Renal pelvis (tissue), 4 donors: ENCODE results near the gene HNRNPM. TPM values are rescaled to one million over a fixed set of nuclear protein-coding genes. Genes with fewer than 3 reads are reported as not detected.

ENCODE experiments used
- DNase-seq: peaks from one replicate; pipeline ENCODE4 v3.0.0-alpha.2; 2013
- polyA plus RNA-seq, 3 donors: library from polyadenylated mRNA; unstranded; fragments of 120-200 nt; gene quantifications; one replicate each; pipeline ENCODE4 v1.2.1, GENCODE V29; 2013; ENCODE audit not compliant: insufficient read length in 3 of 3

HNRNPM gene
- polyA plus RNA-seq, 3 donors = 348 to 405 (median 377) TPM

DNA sequence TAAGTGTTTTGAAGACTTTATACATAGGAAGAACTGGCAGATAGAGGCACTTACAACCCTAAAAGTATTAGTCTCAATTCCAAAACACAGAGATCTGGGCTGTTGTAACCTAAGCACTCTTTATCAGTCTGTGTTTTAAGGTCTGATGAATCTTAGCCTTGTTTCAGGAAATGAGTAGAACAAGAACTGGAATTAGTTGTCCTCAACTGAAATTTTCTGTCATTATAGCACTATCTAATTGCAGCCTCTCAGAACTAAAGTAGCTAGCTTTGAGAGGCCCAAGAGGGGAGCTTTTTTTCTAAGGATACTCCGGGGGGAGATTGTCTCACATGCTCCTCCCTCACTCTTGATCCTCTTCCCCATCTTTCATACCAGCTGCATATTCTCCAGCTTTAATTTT, 13.1 kb downstream of the HNRNPM start:
- DNase-seq = no peak

- no peak for DNase-seq
These were observed 13.6 kb downstream of the HNRNPM start for GRCh38 chr19:8458380-8458779.

GRCh38 chr19:8459095-8459494, 14.3 kb downstream of the HNRNPM start:
- no peak for DNase-seq

DNA sequence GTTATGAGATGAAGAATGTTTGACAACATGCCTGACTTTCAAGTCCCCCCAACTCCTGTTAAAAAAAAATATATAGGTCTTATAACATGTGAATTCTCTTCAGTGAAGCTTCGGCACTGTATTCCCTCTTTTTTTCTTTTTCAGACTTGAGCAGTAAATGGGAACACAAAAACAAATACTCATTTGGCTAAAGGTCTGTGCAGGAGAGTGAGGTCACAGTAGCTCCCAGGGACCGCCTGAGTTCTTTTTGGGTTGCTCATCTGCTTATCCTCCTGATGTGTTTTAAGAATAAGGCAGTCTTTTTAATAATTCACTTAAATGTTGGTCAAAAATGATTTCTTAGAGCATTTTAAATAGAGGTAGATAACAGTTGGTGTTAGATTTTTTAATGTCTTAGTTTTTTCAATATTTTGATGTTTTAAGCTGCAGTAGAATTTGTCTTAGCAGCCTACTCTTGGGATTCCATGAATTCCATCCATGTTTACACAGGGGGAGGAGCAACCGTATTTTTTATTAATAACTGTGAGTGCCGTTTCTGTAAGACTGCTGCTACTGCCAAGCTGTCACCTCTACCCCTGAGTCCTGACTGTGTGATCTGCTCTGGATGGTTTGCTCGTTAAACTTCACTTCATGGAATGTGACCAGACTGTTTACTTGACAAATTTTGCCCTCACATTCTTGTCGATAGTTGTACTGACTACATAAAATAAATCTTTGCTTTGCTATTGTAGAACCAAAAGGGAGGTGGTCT, 14.9 kb downstream of the HNRNPM start:
- peak; percentile 45 for DNase-seq

GRCh38 chr19:8460516-8461298, 15.9 kb downstream of the HNRNPM start:
- DNase-seq = no peak

GRCh38 chr19:8461376-8461775, 16.6 kb downstream of the HNRNPM start:
- no peak for DNase-seq

DNA sequence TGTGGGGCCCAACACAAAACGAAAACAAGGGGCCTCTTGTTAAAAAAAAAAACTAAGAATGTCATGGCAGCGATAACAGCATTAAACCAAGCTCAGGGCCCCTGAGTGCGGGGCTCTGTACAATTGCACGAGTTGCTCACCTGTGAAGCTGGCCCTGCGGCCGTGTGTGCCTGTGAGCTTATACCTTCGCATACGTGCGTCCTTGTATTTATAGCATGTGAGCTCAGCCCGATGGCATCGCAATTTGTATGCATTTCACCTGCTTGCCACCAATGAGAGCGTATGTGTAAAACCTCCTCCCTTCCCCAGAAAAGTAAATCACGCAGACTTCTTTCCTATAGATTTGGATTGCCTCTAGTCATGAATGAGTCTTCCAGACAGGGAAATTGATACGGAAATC, 17.1 kb downstream of the HNRNPM start:
- DNase-seq = no peak

GRCh38 chr19:8462571-8462970, 17.8 kb downstream of the HNRNPM start:
- no peak for DNase-seq

DNA sequence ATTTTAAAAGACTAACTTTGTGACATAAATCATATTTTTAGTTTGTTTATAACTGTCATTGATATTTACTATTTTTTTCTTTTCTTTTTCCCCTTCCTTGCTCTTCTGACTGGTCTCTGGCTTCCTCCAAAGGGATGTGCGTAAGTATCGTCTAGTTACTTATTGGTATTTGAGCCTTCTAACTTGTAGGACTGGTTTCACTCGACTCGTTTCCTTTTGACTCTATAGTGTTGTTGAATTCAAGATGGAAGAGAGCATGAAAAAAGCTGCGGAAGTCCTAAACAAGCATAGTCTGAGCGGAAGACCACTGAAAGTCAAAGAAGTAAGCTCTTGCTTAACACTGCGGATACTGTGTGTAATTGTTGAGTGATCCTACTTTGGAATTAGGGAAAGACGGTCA, 18.6 kb downstream of the HNRNPM start:
- DNase-seq = no peak

- DNase-seq = no peak
These were observed 21.2 kb downstream of the HNRNPM start for GRCh38 chr19:8466018-8466417.

DNA sequence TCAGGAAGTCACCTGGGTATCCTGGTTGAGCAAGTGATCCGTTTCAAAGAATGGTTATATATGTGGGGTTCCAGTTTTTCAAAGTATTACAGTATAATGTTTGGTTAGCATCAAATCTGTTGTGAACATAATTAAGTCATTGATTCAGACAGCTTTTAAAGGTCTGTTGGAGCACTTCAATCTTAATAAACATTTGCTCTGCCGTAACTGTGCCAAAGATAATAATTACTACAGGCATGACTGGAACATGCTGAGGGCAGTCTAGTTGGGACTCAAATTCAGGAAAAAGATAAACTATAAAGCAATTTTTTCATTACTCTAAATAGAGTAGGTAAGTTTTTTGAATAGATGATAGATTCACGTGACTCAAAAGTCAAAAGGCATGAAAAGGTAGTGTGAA, 23.3 kb downstream of the HNRNPM start:
- DNase-seq = no peak

- no peak for DNase-seq
These were observed 24.1 kb downstream of the HNRNPM start for GRCh38 chr19:8468761-8469373.

DNA sequence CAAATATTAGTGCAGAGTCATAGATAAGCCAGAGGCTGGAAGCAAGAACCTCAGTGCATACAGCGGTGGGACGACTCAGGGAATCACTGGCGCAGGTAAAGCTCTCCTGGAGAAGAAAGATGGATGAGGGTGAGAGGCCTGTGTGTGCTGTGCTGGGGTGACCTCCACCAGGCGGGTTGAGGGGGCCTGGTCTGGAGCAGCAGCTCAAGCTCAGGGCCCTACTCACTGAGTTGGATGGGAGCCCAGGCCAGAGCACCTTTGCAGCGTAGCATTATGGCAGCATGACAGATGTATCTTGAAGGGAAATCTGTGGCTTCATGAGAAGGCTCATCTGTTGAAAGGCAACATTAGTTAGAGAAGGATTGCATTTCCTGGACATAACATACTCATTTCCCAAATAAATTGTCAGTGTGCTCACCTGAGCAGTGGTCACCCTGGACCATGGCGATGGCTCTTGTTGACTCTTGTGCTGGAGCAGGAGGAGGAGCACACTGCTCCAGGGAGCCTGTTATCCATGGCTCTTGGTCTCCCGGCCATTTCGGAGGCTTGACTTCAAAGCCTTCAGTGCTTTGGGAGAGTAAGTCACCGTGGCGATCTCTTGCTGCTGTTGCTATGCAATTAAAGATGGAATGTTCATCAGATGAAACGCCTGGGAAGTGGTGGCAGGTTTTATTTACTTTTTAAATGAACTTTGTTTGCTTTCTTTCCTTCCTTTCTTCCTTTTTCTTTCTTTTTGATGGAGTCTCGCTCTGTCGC, 25.0 kb downstream of the HNRNPM start:
- no peak for DNase-seq

DNA sequence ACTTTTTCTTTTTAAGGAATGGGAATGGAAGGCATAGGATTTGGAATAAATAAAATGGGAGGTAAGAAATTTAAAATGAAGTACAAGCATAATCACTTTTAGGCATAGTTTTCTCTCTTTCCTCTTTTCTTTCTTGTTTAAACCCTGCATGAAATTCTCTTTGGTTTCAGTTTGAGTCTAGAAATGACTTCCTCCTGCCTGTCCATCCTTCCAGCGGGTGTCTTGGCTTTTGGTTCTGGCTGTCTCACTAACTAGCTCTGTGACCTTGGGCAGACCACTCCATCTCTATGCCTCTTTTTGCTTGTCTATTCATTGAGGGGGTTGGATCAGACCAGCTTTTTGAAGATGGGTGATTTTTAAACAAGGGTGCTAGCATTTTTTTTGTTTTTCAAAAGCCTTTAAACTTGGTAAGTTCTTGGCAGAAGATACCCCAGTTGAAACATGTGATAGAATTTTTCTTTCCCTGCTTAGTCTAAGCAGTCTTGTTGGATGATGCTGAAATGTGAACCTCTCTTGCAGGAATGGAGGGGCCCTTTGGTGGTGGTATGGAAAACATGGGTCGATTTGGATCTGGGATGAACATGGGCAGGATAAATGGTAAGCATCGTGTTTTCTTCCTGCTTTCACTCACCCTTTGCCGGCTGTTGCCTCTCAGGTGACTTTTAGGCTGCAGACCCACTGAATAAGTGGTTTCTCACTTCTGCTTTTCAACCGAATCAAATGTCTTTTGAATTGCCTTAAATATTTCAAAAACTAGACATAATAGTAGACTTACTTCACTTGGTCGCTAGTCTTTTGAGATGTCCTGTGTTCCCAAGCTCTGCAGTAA, 29.1 kb downstream of the HNRNPM start:
- no peak for DNase-seq

GRCh38 chr19:8475005-8475404, 30.2 kb downstream of the HNRNPM start:
- DNase-seq = no peak

DNA sequence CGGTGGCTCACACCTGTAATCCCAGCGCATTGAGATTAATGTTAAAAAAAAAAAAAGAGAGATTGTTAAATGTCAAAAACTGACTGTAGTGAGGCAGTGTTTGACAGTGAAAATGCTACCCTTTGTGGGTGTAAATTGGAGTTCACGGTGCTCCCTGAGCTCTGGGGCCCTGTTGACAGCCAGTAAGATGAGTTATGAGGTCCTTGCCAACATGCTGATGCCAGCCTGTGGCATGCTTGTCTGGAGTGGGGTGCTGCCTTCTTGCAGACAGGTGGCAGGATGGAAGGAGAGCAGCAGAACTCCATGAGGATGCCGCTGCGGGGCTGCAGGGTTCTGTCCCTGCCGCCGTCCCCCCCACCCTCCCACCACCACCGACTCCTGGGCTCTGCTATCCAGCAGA, 31.7 kb downstream of the HNRNPM start:
- no peak for DNase-seq

- DNase-seq = no peak
These were observed 33.1 kb downstream of the HNRNPM start for GRCh38 chr19:8477889-8478288.

DNA sequence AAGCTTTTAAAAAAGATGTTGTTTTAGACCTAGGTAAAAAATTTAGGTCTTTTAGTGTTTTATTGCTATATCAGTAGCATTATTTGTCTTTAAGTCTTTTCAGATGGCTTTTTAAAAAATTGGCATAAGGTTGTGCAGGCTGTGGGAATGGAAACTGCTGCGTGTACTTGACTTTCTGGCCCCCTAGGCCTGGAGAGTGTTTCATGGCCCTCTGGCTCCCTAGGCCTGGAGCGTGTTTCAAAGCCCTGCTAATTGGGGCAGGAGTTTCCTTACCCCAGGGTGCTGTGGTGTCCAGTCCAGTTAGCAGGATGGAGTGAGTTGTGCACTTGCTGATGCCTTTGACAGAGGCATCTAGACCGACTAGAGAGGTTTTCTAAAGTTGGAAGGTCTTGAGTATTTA, 33.8 kb downstream of the HNRNPM start:
- no peak for DNase-seq

GRCh38 chr19:8481201-8481600, 36.4 kb downstream of the HNRNPM start:
- DNase-seq = no peak

DNA sequence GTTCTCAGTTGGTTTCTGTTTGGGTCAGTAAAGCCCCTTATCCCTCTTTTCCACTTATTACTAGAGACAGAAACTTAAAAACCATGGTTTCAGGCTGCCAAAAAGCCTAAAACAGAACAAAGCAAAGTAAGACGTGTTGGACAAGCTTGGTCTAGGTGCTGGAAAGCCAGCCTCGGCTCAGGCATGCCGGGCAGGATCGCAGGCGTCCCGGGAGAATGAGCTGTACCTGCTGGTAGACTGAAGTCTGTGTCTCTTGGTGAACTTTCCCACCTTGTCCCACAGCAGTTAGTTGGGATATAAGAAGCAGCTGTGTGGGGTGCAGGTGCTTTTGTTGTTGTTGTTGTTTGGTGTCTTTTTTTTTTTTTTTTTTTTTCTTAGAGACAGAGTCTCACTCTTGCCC, 36.8 kb downstream of the HNRNPM start:
- DNase-seq = no peak

DNA sequence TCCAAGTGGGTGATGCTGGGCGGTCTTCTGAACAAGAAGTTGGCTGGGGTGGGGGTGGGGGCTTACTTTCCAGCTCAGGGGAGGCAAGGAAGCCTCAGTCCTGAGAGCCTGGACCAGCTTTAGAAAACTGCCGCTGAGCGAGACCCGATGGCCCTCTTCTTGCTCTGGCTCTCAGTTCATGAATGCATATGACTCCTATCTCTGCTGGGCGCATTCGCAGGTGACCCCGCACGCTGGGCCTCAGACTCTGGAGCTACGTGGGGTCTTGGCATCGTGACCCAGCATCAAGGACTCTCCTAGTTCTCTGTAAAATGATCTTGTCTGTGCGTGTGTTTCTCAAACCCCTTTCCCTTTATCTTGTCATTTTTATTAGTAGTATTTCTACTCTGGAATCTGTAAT, 37.9 kb downstream of the HNRNPM start:
- no peak for DNase-seq
